ENCODE data around the gene TENM4. TPM values are rescaled to one million over a fixed set of nuclear protein-coding genes. Genes with fewer than 3 reads are reported as not detected.

The TENM4 gene
- total RNA-seq, 1 donor from 2014 or later, result 11.9 TPM

- H3K4me1 ChIP-seq, result peaks cover 0 to 2% of the 10 kb centered on the region in 2 donors
- H3K4me3 ChIP-seq, result no peak overlapping the region
- TF ChIP-seq CTCF (IDR thresholded peaks at IDR 0.05), result no peak
- H3K27ac ChIP-seq, result no peak overlapping the region
- no peaks in the 10 kb centered on the region for H3K36me3 ChIP-seq
- no peaks in the 10 kb centered on the region for H3K9me3 ChIP-seq
- H3K27me3 ChIP-seq, result no peaks in the 10 kb centered on the region
- intact Hi-C loops (cut with DNase I), result loop anchor here (5.0 kb wide), 1 partner anchor 431 kb away; no protein-coding TSS in a partner anchor
- DNase-seq (ENCODE audit: low spot score in 2 of 2), result no peak
Measured at GRCh38 chr11:79077702-79078330, 363.0 kb downstream of the TENM4 start.

- no peak overlapping the region for H3K4me3 ChIP-seq
- H3K27me3 ChIP-seq, result no peaks in the 10 kb centered on the region
- no peak for DNase-seq (ENCODE audit: low spot score in 2 of 2)
- peak; percentile 19 to 59 (median 44) for TF ChIP-seq CTCF (IDR thresholded peaks at IDR 0.05)
- peaks cover 0 to 2% of the 10 kb centered on the region in 2 donors for H3K4me1 ChIP-seq
- no peaks in the 10 kb centered on the region for H3K36me3 ChIP-seq
- intact Hi-C loops (cut with DNase I), result loop anchor here (5.0 kb wide), 1 partner anchor 429 kb away; no protein-coding TSS in a partner anchor
- H3K27ac ChIP-seq, result no peak overlapping the region
- no peaks in the 10 kb centered on the region for H3K9me3 ChIP-seq
Measured at GRCh38 chr11:79076526-79077115, 364.2 kb downstream of the TENM4 start.

- peaks cover 0 to 2% of the 10 kb centered on the region in 2 donors for H3K4me1 ChIP-seq
- no peak overlapping the region for H3K4me3 ChIP-seq
- no peaks in the 10 kb centered on the region for H3K9me3 ChIP-seq
- H3K27me3 ChIP-seq, result no peaks in the 10 kb centered on the region
- intact Hi-C loops (cut with DNase I), result no loop called here
- DNase-seq (ENCODE audit: low spot score in 2 of 2), result no peak
- no peak overlapping the region for H3K27ac ChIP-seq
- no peak for TF ChIP-seq CTCF (IDR thresholded peaks at IDR 0.05)
- H3K36me3 ChIP-seq, result no peaks in the 10 kb centered on the region
Measured at GRCh38 chr11:79074547-79074946, 366.3 kb downstream of the TENM4 start.

GRCh38 chr11:79071190-79071589, 369.6 kb downstream of the TENM4 start:
- intact Hi-C loops (cut with DNase I), result no loop called here
- no peak for DNase-seq (ENCODE audit: low spot score in 2 of 2)
- Histone ChIP-seq H3K9me3 (no peaks in the 10 kb centered on the region), H3K27me3 (no peaks in the 10 kb centered on the region), H3K4me3 (no peak overlapping the region), H3K36me3 (no peaks in the 10 kb centered on the region), H3K4me1 (no peaks in the 10 kb centered on the region), H3K27ac (no peak overlapping the region)
- TF ChIP-seq CTCF (IDR thresholded peaks at IDR 0.05), result no peak

GRCh38 chr11:79070518-79070917, 370.3 kb downstream of the TENM4 start:
- TF ChIP-seq CTCF (IDR thresholded peaks at IDR 0.05), result no peak
- Histone ChIP-seq H3K27ac (no peak overlapping the region), H3K27me3 (no peaks in the 10 kb centered on the region), H3K4me1 (no peaks in the 10 kb centered on the region), H3K9me3 (no peaks in the 10 kb centered on the region), H3K36me3 (no peaks in the 10 kb centered on the region), H3K4me3 (no peak overlapping the region)
- intact Hi-C loops (cut with DNase I), result no loop called here
- DNase-seq (ENCODE audit: low spot score in 2 of 2), result no peak
